ENCODE measurements around the gene OR4N5.

OR4N5 gene

GRCh38 chr14:20177433-20177974 lies 38.9 kb downstream of the OR4N5 start:
- in situ Hi-C loops (cut with HindIII; ENCODE audit: low sequenced_read_pairs), result no loop called here
- DNase-seq (ENCODE audit: low read depth, low spot score), result no peak
- no peak for TF ChIP-seq CTCF (IDR thresholded peaks at IDR 0.05; ENCODE audit: low read depth, low read length)
- no peak overlapping the region for H3K4me3 ChIP-seq (ENCODE audit: low read depth, low read length)

GRCh38 chr14:20179218-20179617 lies 40.6 kb downstream of the OR4N5 start:
- DNase-seq (ENCODE audit: low read depth, low spot score), result no peak
- in situ Hi-C loops (cut with HindIII; ENCODE audit: low sequenced_read_pairs), result no loop called here
- no peak for TF ChIP-seq CTCF (IDR thresholded peaks at IDR 0.05; ENCODE audit: low read depth, low read length)
- H3K4me3 ChIP-seq (ENCODE audit: low read depth, low read length), result no peak overlapping the region

- in situ Hi-C loops (cut with HindIII; ENCODE audit: low sequenced_read_pairs), result no loop called here
- no peak overlapping the region for H3K4me3 ChIP-seq (ENCODE audit: low read depth, low read length)
- DNase-seq (ENCODE audit: low read depth, low spot score), result no peak
- TF ChIP-seq CTCF (IDR thresholded peaks at IDR 0.05; ENCODE audit: low read depth, low read length), result no peak
These were observed 41.3 kb downstream of the OR4N5 start for GRCh38 chr14:20179880-20180279.

- no peak for DNase-seq (ENCODE audit: low read depth, low spot score)
- no peak for TF ChIP-seq CTCF (IDR thresholded peaks at IDR 0.05; ENCODE audit: low read depth, low read length)
- in situ Hi-C loops (cut with HindIII; ENCODE audit: low sequenced_read_pairs), result no loop called here
- no peak overlapping the region for H3K4me3 ChIP-seq (ENCODE audit: low read depth, low read length)
These were observed 41.9 kb downstream of the OR4N5 start for GRCh38 chr14:20180486-20180885.

GRCh38 chr14:20184181-20184580 lies 45.6 kb downstream of the OR4N5 start:
- TF ChIP-seq CTCF (IDR thresholded peaks at IDR 0.05; ENCODE audit: low read depth, low read length), result no peak
- H3K4me3 ChIP-seq (ENCODE audit: low read depth, low read length), result no peak overlapping the region
- no peak for DNase-seq (ENCODE audit: low read depth, low spot score)
- in situ Hi-C loops (cut with HindIII; ENCODE audit: low sequenced_read_pairs), result no loop called here

GRCh38 chr14:20190596-20190995 lies 52.0 kb downstream of the OR4N5 start, which contains the start of gene OR11G2:
Gene OR11G2 (plus strand): TSS chr14:20190896. CDS start chr14:20197438, 6,542 bp downstream.
- no peak for DNase-seq (ENCODE audit: low read depth, low spot score)
- H3K4me3 ChIP-seq (ENCODE audit: low read depth, low read length), result no peak within 1 kb of the TSS
- in situ Hi-C loops (cut with HindIII; ENCODE audit: low sequenced_read_pairs), result no loop called here
- TF ChIP-seq CTCF (IDR thresholded peaks at IDR 0.05; ENCODE audit: low read depth, low read length), result no peak

- no peak for DNase-seq (ENCODE audit: low read depth, low spot score)
These were observed 52.8 kb downstream of the OR4N5 start for GRCh38 chr14:20191396-20191795.

More at GRCh38 chr14:20191396-20191795, 52.8 kb downstream of the OR4N5 start:
- in situ Hi-C loops (cut with HindIII; ENCODE audit: low sequenced_read_pairs), result no loop called here
- TF ChIP-seq CTCF (IDR thresholded peaks at IDR 0.05; ENCODE audit: low read depth, low read length), result no peak
- no peak overlapping the region for H3K4me3 ChIP-seq (ENCODE audit: low read depth, low read length)
